ENCODE results near the gene CMTM8. TPM values are rescaled to one million over a fixed set of nuclear protein-coding genes. Genes with fewer than 3 reads are reported as not detected.
"Not testable (repeated sequence)": the region's sequence is repeated elsewhere in the genome, so short reads cannot be mapped to it uniquely, and the experiment has no call there.

The CMTM8 gene
- polyA plus RNA-seq, 3 donors, result 10.0 to 12.5 (median 10.9) TPM

- DNase-seq (ENCODE audit: extremely low read depth in 1 of 11, low read depth in 9 of 11, low spot score in 4 of 11), result no peak
These were observed 144.7 kb downstream of the CMTM8 start for GRCh38 chr3:32383136-32383711.

DNA sequence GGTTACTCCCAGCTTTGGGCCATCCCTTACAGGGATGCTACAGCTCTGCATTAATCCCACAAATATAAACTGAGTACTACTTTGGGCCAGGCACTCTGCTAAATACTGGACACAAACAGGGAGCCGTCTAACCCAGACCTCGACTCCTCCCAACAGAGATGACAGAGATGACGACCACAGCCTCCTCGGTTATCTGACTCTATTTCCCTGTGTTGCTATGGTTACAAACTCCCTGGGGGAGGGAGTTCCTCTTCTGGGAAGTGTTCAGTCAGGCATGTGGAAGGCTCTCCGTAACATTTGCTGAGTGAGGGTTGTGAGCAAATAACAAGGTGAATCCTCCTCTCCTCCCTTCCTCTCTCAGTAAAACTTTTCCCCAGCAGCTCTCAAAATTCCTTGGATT is 146.5 kb downstream of the CMTM8 start:
- peak in 8 of 11 donors; percentile 45 to 85 (median 74) for DNase-seq (ENCODE audit: extremely low read depth in 1 of 11, low read depth in 9 of 11, low spot score in 4 of 11)

- no peak for DNase-seq (ENCODE audit: extremely low read depth in 1 of 11, low read depth in 9 of 11, low spot score in 4 of 11)
These were observed 149.0 kb downstream of the CMTM8 start for GRCh38 chr3:32387512-32387911.

- not testable (repeated sequence) for DNase-seq (ENCODE audit: extremely low read depth in 1 of 11, low read depth in 9 of 11, low spot score in 4 of 11)
These were observed 151.1 kb downstream of the CMTM8 start for GRCh38 chr3:32389577-32389976.

DNA sequence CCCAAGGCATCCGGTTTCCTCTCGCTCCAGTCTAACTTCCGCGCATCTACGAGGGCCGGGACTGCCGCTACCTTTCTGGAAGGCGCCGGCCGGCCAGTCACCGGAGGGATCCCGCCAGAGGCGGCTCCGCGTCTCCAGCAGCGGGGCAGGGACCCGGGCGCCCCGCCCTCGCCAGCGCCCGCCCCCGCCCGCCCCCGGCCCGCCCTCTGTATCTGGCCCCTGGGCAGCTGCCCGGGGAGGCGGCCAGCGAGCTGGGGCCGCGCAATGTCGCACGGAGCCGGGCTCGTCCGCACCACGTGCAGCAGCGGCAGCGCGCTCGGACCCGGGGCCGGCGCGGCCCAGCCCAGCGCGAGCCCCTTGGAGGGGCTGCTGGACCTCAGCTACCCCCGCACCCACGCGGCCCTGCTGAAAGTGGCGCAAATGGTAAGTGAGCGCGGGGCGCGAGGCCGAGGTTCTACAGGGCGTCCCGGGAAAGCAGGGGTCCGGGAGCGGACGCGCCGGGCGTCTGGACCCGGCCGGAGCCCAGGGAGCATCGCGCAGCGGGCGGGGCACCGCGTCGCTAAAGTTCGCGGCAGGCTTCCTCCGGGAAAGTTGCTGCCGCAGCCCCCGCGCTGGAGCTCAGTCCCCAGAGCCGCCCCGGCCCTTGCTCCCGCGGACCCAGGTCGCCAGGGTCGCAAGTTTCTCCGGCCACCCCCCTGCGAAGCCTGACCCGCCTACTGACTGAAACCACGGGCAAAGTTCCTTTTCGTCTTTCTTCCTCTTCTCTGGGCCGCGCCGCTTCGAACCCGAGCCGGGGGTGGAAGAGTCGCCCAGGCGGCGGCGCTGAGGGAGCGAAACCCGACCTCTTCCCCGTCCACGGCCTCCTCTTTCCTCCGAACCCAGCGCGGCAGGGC is 153.4 kb downstream of the CMTM8 start, which contains the start of gene CMTM7:
TSS of gene CMTM7 (plus strand) at position 211 of the 893 bp plus-strand sequence. CDS start at position 265, 54 bp downstream.
- peak in 8 of 11 donors; percentile 36 to 67 (median 60) for DNase-seq (ENCODE audit: extremely low read depth in 1 of 11, low read depth in 9 of 11, low spot score in 4 of 11)

- peak in 1 of 11 donors; percentile 29 for DNase-seq (ENCODE audit: extremely low read depth in 1 of 11, low read depth in 9 of 11, low spot score in 4 of 11)
These were observed 154.2 kb downstream of the CMTM8 start for GRCh38 chr3:32392536-32393302.

- no peak for DNase-seq (ENCODE audit: extremely low read depth in 1 of 11, low read depth in 9 of 11, low spot score in 4 of 11)
These were observed 157.0 kb downstream of the CMTM8 start for GRCh38 chr3:32395496-32395895.

DNA sequence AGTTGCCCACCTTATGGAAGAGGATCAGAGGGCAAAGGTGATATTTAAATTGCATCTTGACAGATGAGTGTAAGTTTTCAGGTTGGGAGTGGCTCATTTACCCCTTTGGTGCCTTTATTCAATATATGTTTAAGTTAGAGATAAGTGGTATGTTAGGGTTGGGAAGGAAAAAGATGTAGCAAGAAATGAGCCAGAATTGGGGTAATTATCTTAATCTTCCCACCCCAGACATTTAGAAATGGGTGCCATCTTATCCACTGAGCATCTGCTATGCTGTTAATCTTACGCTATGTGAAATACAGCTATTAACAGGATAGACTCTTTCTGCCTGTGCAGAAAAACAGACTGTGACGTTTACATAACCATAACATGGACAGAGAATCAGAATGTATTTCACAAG is 159.5 kb downstream of the CMTM8 start:
- DNase-seq (ENCODE audit: extremely low read depth in 1 of 11, low read depth in 9 of 11, low spot score in 4 of 11), result no peak

DNA sequence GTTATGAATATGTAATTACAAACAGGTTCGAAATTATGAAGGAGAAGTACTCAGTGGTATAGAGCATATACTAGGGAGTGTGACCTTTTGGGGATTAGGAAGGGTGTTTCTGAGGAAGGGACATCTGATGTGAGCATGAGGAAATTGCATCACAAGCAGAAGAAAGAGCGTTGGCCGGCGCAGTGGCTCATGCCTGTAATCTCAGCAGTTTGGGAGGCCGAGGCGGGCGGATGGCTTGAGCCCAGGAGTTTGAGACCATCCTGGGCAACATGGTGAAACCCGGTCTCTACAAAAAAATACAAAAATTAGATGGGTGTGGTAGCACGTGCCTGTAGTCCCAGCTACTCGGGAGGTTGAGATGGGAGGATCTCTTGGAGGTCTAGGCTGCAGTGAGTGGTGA is 160.1 kb downstream of the CMTM8 start:
- no peak for DNase-seq (ENCODE audit: extremely low read depth in 1 of 11, low read depth in 9 of 11, low spot score in 4 of 11)

DNA sequence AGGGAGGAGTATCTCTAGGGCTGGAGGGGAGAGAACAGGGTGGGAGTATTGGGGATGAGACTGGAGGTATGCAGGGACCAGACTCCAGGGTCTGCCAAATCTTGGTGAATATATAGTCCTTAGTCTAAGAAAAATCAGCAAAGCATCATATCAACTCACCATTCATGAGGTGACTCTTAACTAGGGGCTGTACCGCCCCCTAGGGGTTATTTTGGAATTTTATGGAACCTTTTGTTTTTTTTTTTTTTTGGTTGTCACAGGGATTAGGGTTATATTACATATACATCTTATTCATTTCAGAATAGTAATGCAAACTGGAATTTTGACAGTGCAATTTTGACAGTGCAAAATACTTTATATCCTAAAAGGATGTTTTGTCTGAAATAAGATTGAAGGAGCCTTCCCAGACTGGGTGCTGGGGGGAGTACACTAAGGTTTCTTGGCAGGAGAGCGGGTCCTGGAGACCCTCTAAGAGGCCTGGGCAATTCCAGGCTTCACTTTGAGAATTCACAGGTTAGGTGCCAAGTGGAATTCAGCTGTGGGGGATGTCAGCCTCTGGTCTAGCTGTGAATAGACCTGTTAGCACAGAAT is 160.6 kb downstream of the CMTM8 start:
- DNase-seq (ENCODE audit: extremely low read depth in 1 of 11, low read depth in 9 of 11, low spot score in 4 of 11), result peak in 4 of 11 donors; percentile 50 to 61 (median 52)

GRCh38 chr3:32401126-32401525 is 162.6 kb downstream of the CMTM8 start:
- DNase-seq (ENCODE audit: extremely low read depth in 1 of 11, low read depth in 9 of 11, low spot score in 4 of 11), result no peak

- peak in 9 of 11 donors; percentile 63 to 78 (median 73) for DNase-seq (ENCODE audit: extremely low read depth in 1 of 11, low read depth in 9 of 11, low spot score in 4 of 11)
These were observed 163.1 kb downstream of the CMTM8 start for GRCh38 chr3:32401556-32402081.

GRCh38 chr3:32403663-32404062 is 165.2 kb downstream of the CMTM8 start:
- DNase-seq (ENCODE audit: extremely low read depth in 1 of 11, low read depth in 9 of 11, low spot score in 4 of 11), result no peak

GRCh38 chr3:32404714-32405113 is 166.2 kb downstream of the CMTM8 start:
- DNase-seq (ENCODE audit: extremely low read depth in 1 of 11, low read depth in 9 of 11, low spot score in 4 of 11), result no peak

- no peak for DNase-seq (ENCODE audit: extremely low read depth in 1 of 11, low read depth in 9 of 11, low spot score in 4 of 11)
These were observed 166.7 kb downstream of the CMTM8 start for GRCh38 chr3:32405155-32405554.

DNA sequence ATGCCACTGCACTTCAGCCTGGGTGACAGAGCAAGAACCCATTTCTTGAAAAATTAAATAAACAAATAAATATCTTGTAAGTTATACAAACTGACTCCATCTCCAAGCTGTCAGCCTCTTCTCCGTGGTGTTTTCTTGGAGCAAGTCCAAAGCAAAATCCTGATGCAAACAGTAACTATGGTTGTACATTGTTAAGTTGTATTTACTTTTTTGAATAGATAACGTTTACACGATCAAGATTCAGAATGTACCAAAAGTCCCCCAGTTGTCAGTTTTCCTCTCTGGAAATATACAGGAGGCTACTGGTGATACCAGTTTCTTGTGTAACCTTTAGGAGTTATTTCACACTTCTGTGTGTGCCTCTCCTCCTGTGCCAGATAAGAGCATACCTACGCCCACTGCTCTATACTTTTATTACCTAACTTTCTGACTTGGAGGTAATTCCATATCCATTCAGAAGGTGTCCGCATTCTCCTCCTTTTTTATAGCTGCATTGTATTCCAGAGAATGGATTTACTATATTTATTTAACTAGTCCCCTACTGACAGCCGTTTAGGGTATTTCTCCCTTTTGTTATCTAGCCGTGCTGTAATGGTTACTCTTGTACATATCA is 167.3 kb downstream of the CMTM8 start:
- no peak for DNase-seq (ENCODE audit: extremely low read depth in 1 of 11, low read depth in 9 of 11, low spot score in 4 of 11)

DNA sequence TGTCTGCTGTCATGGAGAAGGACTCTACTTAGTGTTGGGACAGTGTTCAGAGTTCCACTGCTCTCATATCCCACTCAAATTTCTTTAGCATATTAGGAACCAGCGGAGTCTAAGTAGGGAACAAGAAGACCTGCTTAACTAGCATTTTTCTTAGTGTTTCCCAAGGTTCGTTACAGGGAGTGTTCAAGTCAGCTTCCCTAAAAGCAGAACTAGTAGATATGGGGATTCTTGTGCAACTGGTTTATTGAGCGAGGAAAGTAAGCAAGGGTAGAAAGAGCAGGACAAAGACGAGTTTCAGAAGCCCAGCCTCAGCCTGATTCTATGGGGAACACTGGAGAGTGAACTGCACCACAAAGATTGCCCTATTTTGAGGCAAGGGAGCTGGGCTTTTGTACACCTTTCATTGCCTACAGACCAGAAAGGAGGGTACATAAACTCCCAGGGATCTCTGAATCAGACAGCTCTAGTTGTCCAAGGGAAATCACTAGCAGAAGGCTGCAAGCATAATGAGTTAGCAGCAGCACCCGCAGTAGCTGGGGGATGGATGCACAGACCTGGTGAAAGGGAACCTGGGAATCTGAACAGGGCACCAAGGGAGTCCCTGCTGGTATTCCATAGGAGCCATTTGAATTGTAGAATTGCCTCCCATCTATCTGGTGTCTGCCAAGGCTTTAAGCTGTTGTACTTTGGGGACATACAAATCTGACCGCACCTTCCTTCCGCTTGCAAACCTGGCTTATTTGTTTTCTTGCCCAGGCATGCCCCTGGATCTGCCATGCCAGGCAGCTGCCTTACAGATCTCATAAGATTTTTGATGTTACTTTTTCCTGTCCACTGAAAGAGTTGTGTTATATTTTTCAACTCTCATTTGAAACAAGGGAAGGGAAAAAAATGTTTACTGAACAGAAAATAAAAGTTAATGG is 168.3 kb downstream of the CMTM8 start:
- DNase-seq (ENCODE audit: extremely low read depth in 1 of 11, low read depth in 9 of 11, low spot score in 4 of 11), result no peak
